Choroid plexus epithelial cell (primary cell): Measurements from ENCODE around the gene S1PR3.

ENCODE experiments used
- DNase-seq: peaks from one replicate; pipeline ENCODE4 v3.0.0-alpha.2; 2010; ENCODE audit warnings: low read depth
- H3K4me3 ChIP-seq: 2 replicates; pipeline ENCODE4 v1.5.1; 2011; ENCODE audit warnings: low read depth, mild to moderate bottlenecking, control low read depth, low read length, moderate library complexity
- TF ChIP-seq, protein P1 (sequence below): conservative IDR thresholded peaks from 2 replicates; pipeline ENCODE4 v1.5.1; 2011; ENCODE audit warnings: low read depth, mild to moderate bottlenecking, control low read depth, inconsistent platforms, low read length, moderate library complexity

The S1PR3 gene

GRCh38 chr9:88990041-88990728 is 1.1 kb upstream of the S1PR3 start:
- TF ChIP-seq, protein P1, sequence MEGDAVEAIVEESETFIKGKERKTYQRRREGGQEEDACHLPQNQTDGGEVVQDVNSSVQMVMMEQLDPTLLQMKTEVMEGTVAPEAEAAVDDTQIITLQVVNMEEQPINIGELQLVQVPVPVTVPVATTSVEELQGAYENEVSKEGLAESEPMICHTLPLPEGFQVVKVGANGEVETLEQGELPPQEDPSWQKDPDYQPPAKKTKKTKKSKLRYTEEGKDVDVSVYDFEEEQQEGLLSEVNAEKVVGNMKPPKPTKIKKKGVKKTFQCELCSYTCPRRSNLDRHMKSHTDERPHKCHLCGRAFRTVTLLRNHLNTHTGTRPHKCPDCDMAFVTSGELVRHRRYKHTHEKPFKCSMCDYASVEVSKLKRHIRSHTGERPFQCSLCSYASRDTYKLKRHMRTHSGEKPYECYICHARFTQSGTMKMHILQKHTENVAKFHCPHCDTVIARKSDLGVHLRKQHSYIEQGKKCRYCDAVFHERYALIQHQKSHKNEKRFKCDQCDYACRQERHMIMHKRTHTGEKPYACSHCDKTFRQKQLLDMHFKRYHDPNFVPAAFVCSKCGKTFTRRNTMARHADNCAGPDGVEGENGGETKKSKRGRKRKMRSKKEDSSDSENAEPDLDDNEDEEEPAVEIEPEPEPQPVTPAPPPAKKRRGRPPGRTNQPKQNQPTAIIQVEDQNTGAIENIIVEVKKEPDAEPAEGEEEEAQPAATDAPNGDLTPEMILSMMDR = peak; percentile 17
- no peak for DNase-seq
- peak overlapping the region; percentile 88 for H3K4me3 ChIP-seq

DNA sequence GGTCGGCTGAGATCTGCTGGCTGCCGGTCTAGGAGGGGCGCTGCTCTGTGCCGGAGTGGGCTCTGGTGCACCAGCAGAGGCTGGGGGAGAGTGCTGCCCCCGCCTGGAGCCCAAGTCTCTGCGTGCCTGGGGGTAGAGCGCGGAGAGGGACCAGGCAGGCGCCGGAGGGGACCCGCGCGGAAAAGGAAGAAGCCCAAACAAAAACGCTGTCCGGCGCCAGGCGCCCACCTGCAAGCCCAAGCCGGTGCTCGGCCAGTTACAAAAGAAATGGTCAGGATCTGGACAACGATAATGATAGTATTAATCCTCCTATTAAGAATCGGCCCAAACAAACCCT is 571 bp upstream of the S1PR3 start:
- TF ChIP-seq, protein P1 = peak; percentile 29
- peak overlapping the region; percentile 88 for H3K4me3 ChIP-seq
- DNase-seq = no peak

DNA sequence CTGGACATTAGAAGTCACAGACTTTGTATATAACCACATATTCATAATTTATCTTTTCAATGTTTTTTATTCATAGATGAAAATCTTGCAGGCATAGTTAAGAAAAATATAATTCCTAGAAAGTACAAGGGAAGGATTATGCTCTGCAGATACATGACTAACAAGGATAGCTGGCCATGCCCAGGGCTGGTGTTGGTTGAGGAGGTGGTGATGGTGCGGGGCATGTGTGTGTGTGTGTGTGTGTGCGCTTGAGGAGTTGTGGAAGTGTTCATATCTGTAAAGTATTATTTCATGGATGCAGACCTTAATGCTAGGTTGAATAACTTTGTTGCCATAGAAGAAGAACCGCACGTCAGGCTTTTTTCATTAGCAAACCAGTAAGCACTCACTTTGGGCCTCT is 1.3 kb downstream of the S1PR3 start:
- peak overlapping the region; percentile 88 for H3K4me3 ChIP-seq
- DNase-seq = peak; percentile 43
- TF ChIP-seq, protein P1 = no peak

DNA sequence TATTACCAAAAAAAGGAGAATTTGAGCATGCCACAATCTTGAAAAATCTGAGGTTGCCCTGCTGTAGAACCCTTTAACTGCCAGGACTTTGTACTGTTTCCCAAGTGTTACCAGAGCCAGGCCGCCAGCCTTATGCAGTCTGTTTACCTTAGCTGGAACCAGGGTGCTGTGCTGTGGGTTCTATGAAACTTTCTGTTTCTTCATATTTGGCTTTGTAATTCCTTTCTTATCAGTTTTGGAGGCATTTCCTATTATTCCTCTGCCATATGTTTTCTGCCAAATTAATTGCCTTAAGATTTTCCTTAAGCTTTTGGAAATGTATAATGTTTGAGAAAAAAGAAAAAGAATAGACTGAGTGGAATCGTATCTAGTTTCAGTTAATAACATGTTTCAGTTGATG is 2.1 kb downstream of the S1PR3 start:
- DNase-seq = peak; percentile 60
- H3K4me3 ChIP-seq = peak overlapping the region; percentile 88

DNA sequence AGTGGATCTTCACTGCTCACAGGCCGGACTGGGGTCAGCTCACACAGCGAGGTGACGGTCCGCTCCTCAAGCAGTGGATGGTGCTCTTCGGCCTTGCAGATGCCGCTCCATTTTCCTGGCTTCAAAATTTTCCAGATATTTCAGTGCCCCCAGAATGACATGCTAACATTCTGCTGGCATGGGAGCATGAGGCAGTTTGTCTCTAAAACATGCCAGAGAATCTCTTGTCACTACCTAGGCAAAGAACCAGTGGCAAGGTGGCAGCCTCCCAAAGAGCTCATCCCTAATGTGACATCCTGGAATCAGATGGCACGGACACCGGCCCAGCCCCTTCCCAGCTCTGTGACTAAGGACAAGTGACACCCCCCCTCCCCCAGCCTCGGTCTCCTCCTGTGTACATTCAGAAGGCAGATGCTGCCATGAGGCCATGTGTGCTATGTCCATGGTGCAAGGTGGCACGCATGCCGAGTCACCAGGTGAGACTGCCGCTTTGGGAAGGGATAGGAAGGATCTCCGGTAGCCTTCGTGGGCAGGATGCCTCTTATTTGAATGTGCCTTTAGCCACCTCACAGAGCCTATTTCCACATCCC is 2.7 kb downstream of the S1PR3 start:
- peak; percentile 45 for DNase-seq
- TF ChIP-seq, protein P1 = no peak
- H3K4me3 ChIP-seq = peak overlapping the region; percentile 88

More for the DNA sequence above, 2.1 kb downstream of the S1PR3 start:
- TF ChIP-seq, protein P1 = no peak

- TF ChIP-seq, protein P1 = no peak
- H3K4me3 ChIP-seq = peak overlapping the region; percentile 88
- DNase-seq = peak; percentile 68
Observed at GRCh38 chr9:88994469-88995199, 3.4 kb downstream of the S1PR3 start.
